Thyroid gland (tissue), 4 donors: ENCODE results near the gene PELI2. TPM values are rescaled to one million over a fixed set of nuclear protein-coding genes. Genes with fewer than 3 reads are reported as not detected.

Experiments
- DNase-seq, 2 donors: peaks; one replicate each; pipeline ENCODE4 v3.0.0-alpha.2; 2019
- H3K27ac ChIP-seq, 3 donors: fragments of 200-600 bp; sonication (generic); 1 replicate in 2 of 3; 2 replicates in 1 of 3; pipeline ENCODE4 v1.5.1; 2016 to 2019; ENCODE audit warnings: mild to moderate bottlenecking in 1 of 3, moderate library complexity in 1 of 3
- H3K27me3 ChIP-seq: fragments of 200-600 bp; sonication (generic); one replicate; pipeline ENCODE4 v1.5.1; 2019
- H3K36me3 ChIP-seq, 2 donors: fragments of 200-600 bp; sonication (generic); one replicate each; pipeline ENCODE4 v1.5.1; 2016 to 2019
- H3K4me1 ChIP-seq, 2 donors: fragments of 200-600 bp; sonication (generic); one replicate each; pipeline ENCODE4 v1.5.1; 2017 to 2019
- H3K4me3 ChIP-seq, 3 donors: fragments of 200-600 bp; sonication (generic); replicated peaks in 1 of 3; 1 replicate in 2 of 3; 2 replicates in 1 of 3; pipeline ENCODE4 v1.5.1; 2016; ENCODE audit warnings: mild to moderate bottlenecking in 1 of 3
- H3K9me3 ChIP-seq: fragments of 200-600 bp; sonication (generic); one replicate; pipeline ENCODE4 v1.5.1; 2017
- POLR2A ChIP-seq, 2 donors: fragments of 450-650 bp; IDR thresholded peaks; one replicate each; pipeline ENCODE4 v1.6.1; 2017; ENCODE audit warnings: antibody characterized with exemption in 2 of 2, mild to moderate bottlenecking in 2 of 2, moderate library complexity in 1 of 2
- WGBS, 2 donors: methylation state at CpG; one replicate each; pipeline ENCODE4 v1.1.5; 2017; 5-methylcytosine and 5-hydroxymethylcytosine counted together
- intact Hi-C: fragments of 100-400 bp; cut with DNase I; formaldehyde crosslinking; loops from one replicate; pipeline ENCODE4 v1.15.1; 2023
- total RNA-seq, 4 donors: library from RNA; depleted of rRNA; stranded (reverse); fragments of >200 nt; gene quantifications; one replicate each; pipeline ENCODE4 v1.2.3, GENCODE V29; 2016
- TF ChIP-seq, protein P1 (sequence below), 6 experiments: fragments of 200-600 bp in 3 of 6; fragments of 450-650 bp in 3 of 6; sonication (generic) in 3 of 6; IDR thresholded peaks; one replicate each; pipeline ENCODE4 v1.5.1; 2016 to 2019; ENCODE audit warnings: antibody characterized with exemption in 6 of 6, mild to moderate bottlenecking in 2 of 6, inconsistent platforms in 1 of 6, moderate library complexity in 1 of 6

Gene PELI2
- total RNA-seq, 4 donors from 2014 or later: 10.8 to 17.6 (median 13.6) TPM

DNA sequence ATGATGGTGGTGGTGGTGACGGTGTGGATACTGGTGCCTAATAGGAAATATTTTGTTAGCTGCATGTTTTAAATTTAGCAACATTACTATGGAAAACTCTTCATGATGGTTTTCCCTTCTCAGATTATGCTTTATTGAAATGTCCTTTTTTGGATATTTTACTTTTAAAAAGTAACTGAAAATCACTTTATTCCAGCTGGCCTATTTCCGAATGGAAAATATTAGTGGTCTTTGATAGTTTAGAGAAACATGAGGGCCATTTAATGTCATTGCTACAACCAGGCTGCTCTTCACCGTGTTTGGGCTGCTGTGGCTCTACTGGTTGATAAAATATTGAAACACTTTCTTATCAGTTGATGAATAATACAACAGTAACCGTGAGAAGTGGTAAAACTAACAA is 64.2 kb downstream of the PELI2 start:
- Histone ChIP-seq H3K36me3 (no peaks in the 10 kb centered on the region), H3K9me3 (no peaks in the 10 kb centered on the region), H3K27me3 (no peaks in the 10 kb centered on the region), H3K4me3 (no peak overlapping the region), H3K27ac (no peak overlapping the region), H3K4me1 (peaks cover 0 to 4% of the 10 kb centered on the region in 2 donors)
- TF ChIP-seq, protein P1, sequence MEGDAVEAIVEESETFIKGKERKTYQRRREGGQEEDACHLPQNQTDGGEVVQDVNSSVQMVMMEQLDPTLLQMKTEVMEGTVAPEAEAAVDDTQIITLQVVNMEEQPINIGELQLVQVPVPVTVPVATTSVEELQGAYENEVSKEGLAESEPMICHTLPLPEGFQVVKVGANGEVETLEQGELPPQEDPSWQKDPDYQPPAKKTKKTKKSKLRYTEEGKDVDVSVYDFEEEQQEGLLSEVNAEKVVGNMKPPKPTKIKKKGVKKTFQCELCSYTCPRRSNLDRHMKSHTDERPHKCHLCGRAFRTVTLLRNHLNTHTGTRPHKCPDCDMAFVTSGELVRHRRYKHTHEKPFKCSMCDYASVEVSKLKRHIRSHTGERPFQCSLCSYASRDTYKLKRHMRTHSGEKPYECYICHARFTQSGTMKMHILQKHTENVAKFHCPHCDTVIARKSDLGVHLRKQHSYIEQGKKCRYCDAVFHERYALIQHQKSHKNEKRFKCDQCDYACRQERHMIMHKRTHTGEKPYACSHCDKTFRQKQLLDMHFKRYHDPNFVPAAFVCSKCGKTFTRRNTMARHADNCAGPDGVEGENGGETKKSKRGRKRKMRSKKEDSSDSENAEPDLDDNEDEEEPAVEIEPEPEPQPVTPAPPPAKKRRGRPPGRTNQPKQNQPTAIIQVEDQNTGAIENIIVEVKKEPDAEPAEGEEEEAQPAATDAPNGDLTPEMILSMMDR (IDR thresholded peaks at IDR 0.05): no peak
- TF ChIP-seq POLR2A (IDR thresholded peaks at IDR 0.05): no peak
- intact Hi-C loops: no loop called here
- DNase-seq: no peak
- WGBS, 2 donors: 77 to 79% methylated on average over 4 of the region's 4 CpGs

DNA sequence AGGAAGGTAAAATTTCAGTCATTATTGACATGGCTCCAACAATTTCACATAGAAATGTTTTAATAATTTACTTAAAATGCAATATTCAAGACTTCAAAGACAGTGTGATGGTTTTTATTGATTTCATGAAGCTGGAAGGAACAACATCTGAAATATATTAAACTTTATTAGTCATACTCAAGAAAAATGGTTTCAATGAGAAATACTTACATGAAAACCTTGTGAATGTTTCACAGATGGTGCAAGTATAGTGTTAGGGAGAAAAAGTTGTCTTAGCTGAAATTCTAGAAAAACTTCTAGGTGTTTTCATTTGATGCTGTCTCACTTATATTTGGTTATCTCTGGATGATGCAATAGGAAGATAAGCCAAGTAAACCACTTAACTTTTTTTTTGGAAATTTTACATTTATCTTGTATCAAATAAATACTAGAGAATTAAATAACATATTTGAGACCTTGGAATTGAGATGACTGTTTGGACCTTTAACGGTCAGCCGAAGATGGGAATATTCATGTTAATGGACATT is 65.5 kb downstream of the PELI2 start:
- Histone ChIP-seq H3K36me3 (no peaks in the 10 kb centered on the region), H3K4me1 (peaks cover 0 to 4% of the 10 kb centered on the region in 2 donors), H3K9me3 (no peaks in the 10 kb centered on the region), H3K27me3 (no peaks in the 10 kb centered on the region), H3K27ac (no peak overlapping the region), H3K4me3 (no peak overlapping the region)
- 91 to 96% methylated on average over 2 of the region's 2 CpGs for WGBS, 2 donors
- no peak for DNase-seq
- intact Hi-C loops: no loop called here
- TF ChIP-seq POLR2A (IDR thresholded peaks at IDR 0.05): no peak
- TF ChIP-seq, protein P1 (IDR thresholded peaks at IDR 0.05): no peak

DNA sequence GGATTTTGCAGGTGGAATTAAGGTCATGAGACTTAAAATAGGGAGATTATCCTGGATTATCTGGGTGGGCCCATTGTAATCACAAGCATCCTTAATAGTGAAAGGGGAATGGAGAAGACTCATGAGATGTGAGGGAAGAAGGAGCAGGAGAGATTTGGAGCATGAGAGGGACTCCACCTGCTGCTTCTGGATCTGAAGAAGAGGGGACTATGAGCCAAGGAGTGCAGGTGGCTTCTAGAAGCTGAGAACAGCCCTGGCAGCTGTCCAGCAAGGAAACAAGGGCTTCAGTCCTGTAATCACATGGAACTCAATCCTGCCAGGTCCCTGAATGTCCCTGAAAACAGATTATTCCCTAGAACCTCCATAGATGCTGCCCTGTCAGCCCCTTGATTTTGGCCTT is 67.8 kb downstream of the PELI2 start:
- intact Hi-C loops: no loop called here
- Histone ChIP-seq H3K27me3 (no peaks in the 10 kb centered on the region), H3K4me3 (no peak overlapping the region)

DNA sequence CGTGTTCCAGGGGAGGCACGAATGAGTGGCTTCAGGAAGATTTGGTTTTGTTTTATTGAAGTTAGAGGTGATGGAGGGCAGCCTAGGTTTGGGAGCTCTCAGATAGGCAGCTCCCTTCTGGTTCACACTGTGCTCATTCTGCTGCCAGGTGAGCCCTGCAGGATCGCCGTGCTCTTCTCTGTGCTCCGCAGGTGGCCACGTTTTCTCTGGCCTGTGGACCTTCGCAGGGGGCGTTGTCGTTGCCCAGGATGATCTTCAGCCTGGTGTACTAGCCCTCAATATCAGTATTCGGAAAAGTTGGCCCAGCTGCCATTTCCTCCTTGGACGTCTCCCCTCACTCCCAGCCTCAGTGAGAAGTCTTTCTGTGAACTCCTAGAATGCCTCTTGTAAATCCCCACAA is 69.5 kb downstream of the PELI2 start:
- no peaks in the 10 kb centered on the region for H3K9me3 ChIP-seq
- 89 to 93% methylated on average over 11 of the region's 11 CpGs for WGBS, 2 donors

More for the DNA sequence above, 67.8 kb downstream of the PELI2 start:
- TF ChIP-seq, protein P1 (IDR thresholded peaks at IDR 0.05): no peak
- TF ChIP-seq POLR2A (IDR thresholded peaks at IDR 0.05): no peak
- Histone ChIP-seq H3K4me1 (peaks cover 0 to 4% of the 10 kb centered on the region in 2 donors), H3K36me3 (no peaks in the 10 kb centered on the region), H3K9me3 (no peaks in the 10 kb centered on the region), H3K27ac (no peak overlapping the region)
- no peak for DNase-seq

DNA sequence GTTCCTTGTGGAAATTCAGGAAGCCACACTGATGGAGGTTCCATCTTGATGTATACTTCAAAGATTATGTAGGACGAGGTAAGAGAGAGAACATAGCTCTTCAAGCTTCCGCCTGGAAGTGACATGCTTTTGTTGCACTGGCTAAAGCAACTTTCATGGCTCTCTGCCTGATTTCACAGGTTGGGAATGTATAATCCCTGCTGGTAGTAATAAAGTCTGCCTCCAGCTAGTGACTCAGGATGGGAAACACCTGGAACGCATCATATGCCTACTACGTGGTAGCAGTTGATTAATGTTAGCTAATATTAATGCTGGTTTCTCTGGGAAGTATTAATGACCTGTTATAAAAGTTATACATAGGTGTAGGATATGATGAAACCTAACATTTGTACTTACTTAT is 71.1 kb downstream of the PELI2 start:
- WGBS, 2 donors: 72 to 78% methylated on average over 4 of the region's 4 CpGs
- TF ChIP-seq, protein P1 (IDR thresholded peaks at IDR 0.05): no peak
- no peak for TF ChIP-seq POLR2A (IDR thresholded peaks at IDR 0.05)
- Histone ChIP-seq H3K4me1 (no peaks in the 10 kb centered on the region), H3K36me3 (no peaks in the 10 kb centered on the region), H3K4me3 (no peak overlapping the region), H3K9me3 (no peaks in the 10 kb centered on the region), H3K27me3 (no peaks in the 10 kb centered on the region), H3K27ac (no peak overlapping the region)
- intact Hi-C loops: no loop called here
- DNase-seq: no peak

More for the DNA sequence above, 69.5 kb downstream of the PELI2 start:
- intact Hi-C loops: no loop called here
- TF ChIP-seq, protein P1 (IDR thresholded peaks at IDR 0.05): no peak
- no peak for TF ChIP-seq POLR2A (IDR thresholded peaks at IDR 0.05)
- Histone ChIP-seq H3K4me3 (no peak overlapping the region), H3K27me3 (no peaks in the 10 kb centered on the region), H3K36me3 (no peaks in the 10 kb centered on the region), H3K4me1 (no peaks in the 10 kb centered on the region), H3K27ac (no peak overlapping the region)
- no peak for DNase-seq
